DND-41 (cell line): ENCODE data around the gene FAM72D.
"Not testable (repeated sequence)": the region's sequence is repeated elsewhere in the genome, so short reads cannot be mapped to it uniquely, and the experiment has no call there.

Experiments used
- ATAC-seq: fragments of 200-7000 bp; cut with Tn5 transposase; 3 replicates; pipeline ENCODE4 v1.9.1; 2021; ENCODE audit warnings: low read depth; ENCODE audit not compliant: insufficient read depth
- DNase-seq: peaks from one replicate; pipeline ENCODE4 v3.0.0-alpha.2; 2020
- H2AFZ ChIP-seq: 2 replicates; pipeline ENCODE4 v1.6.0; 2012; ENCODE audit warnings: low read depth, low read length
- H3K27ac ChIP-seq: 2 replicates; pipeline ENCODE4 v1.5.1; 2012; ENCODE audit warnings: low read length, inconsistent platforms
- H3K27me3 ChIP-seq: fragments of 200-600 bp; sonication (generic); 2 replicates; pipeline ENCODE4 v1.6.0; 2012; ENCODE audit warnings: low read length, mild to moderate bottlenecking, inconsistent platforms; ENCODE audit not compliant: insufficient read depth, poor library complexity
- H3K36me3 ChIP-seq: 2 replicates; pipeline ENCODE4 v1.5.1; 2012; ENCODE audit warnings: low read length, inconsistent platforms; ENCODE audit not compliant: insufficient read depth
- H3K4me1 ChIP-seq: 2 replicates; pipeline ENCODE4 v1.5.1; 2012; ENCODE audit warnings: mild to moderate bottlenecking, low read length; ENCODE audit not compliant: insufficient read depth
- H3K4me2 ChIP-seq: 2 replicates; pipeline ENCODE4 v1.6.0; 2012; ENCODE audit warnings: mild to moderate bottlenecking, moderate library complexity, low read length, inconsistent platforms; ENCODE audit not compliant: insufficient read depth
- H3K4me3 ChIP-seq, 2 experiments: fragments of 200-600 bp in 1 of 2; shearing (Covaris generic) in 1 of 2; 2 replicates each; pipeline ENCODE4 v1.5.1; 2012 to 2016; ENCODE audit warnings: inconsistent platforms in 2 of 2, low read length in 2 of 2, mild to moderate bottlenecking in 2 of 2, low read depth in 1 of 2, moderate library complexity in 1 of 2
- H3K79me2 ChIP-seq: 2 replicates; pipeline ENCODE4 v1.6.0; 2012; ENCODE audit warnings: low read length, inconsistent platforms; ENCODE audit not compliant: insufficient read depth
- H3K9ac ChIP-seq: 2 replicates; pipeline ENCODE4 v1.6.0; 2012; ENCODE audit warnings: low read depth, mild to moderate bottlenecking, inconsistent platforms, low read length, moderate library complexity
- H3K9me3 ChIP-seq: 2 replicates; pipeline ENCODE4 v1.5.1; 2012; ENCODE audit warnings: low read length, moderate library complexity, mild to moderate bottlenecking, inconsistent platforms; ENCODE audit not compliant: insufficient read depth, severe bottlenecking
- H4K20me1 ChIP-seq: 2 replicates; pipeline ENCODE4 v1.6.0; 2012; ENCODE audit warnings: low read length; ENCODE audit not compliant: insufficient read depth

The FAM72D gene

GRCh38 chr1:145095284-145096057 is at the start of gene FAM72D, which contains the start of gene SRGAP2B:
Gene FAM72D (plus strand): TSS chr1:145095974. CDS start chr1:145096848, 874 bp downstream.
Gene SRGAP2B (minus strand): TSS chr1:145095328. CDS start chr1:145092901, 2,427 bp downstream.
- not testable (repeated sequence) for H3K9me3 ChIP-seq, H3K9ac ChIP-seq, H3K79me2 ChIP-seq, H2AFZ ChIP-seq, H3K4me1 ChIP-seq, DNase-seq, H3K36me3 ChIP-seq, H3K27me3 ChIP-seq, H4K20me1 ChIP-seq, H3K27ac ChIP-seq
- Histone ChIP-seq H3K4me2 (peak within 1 kb of the TSS; percentile 49), H3K4me3 (peak within 1 kb of the TSS in 1 of 2 experiments; percentile 58; a peak in 2 of 4 replicates)
- peak; percentile 83 for ATAC-seq

- not testable (repeated sequence) for H3K9me3 ChIP-seq, H3K4me3 ChIP-seq, H3K27me3 ChIP-seq, H4K20me1 ChIP-seq, H3K4me1 ChIP-seq, DNase-seq, H3K4me2 ChIP-seq, H3K79me2 ChIP-seq, H3K9ac ChIP-seq, H3K27ac ChIP-seq, H2AFZ ChIP-seq, H3K36me3 ChIP-seq
- ATAC-seq, result peak; percentile 41; the same call in 1 of the 3 replicates
Measured at GRCh38 chr1:145047553-145047952, 48.2 kb upstream of the FAM72D start.

- DNase-seq, H3K9ac ChIP-seq, H4K20me1 ChIP-seq, H2AFZ ChIP-seq, H3K79me2 ChIP-seq, H3K4me3 ChIP-seq, H3K9me3 ChIP-seq, H3K27ac ChIP-seq, H3K27me3 ChIP-seq, H3K4me2 ChIP-seq, H3K4me1 ChIP-seq, H3K36me3 ChIP-seq, ATAC-seq: not testable (repeated sequence)
Measured at GRCh38 chr1:145048181-145048856, 47.5 kb upstream of the FAM72D start.

DNA sequence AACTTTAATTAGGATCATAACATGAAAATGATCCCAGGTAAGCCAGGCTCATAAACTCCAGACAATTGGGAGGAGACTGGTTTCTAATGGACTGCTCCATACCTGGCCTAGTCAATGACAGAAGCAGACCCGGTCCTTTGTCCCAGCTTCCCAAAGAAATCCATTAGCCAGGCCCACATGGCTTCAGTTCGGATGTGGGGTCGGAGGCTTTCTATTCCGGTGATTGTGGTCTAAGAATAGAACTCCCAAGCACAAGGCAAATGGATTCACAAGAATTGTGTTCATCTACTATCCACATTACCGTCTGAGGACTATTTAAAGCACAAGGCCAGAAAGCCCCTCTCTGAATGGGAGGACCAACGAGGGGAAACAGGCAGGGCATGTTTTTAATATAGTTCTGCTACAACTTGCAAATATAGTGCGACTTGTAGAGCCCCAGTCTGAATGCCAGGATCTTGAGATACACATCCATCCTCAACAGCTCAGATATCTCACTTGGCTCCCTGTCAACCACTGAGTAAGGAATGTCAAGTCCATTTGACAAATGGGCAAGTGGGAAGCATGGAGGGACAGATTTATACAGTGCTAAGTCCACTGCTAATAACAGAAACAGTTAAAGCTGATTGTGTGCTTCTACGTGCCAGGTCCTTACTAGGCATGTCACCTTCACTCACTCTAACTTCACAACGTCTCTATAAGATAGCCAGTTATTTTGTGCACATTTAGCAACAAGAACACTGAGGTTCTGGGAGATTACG is 43.6 kb upstream of the FAM72D start:
- H3K4me3 ChIP-seq, H4K20me1 ChIP-seq, H3K9ac ChIP-seq, H3K27ac ChIP-seq, DNase-seq, H3K27me3 ChIP-seq, H3K79me2 ChIP-seq, H3K36me3 ChIP-seq, H3K9me3 ChIP-seq, H3K4me2 ChIP-seq, H2AFZ ChIP-seq, H3K4me1 ChIP-seq, ATAC-seq: not testable (repeated sequence)

GRCh38 chr1:145053428-145053827 is 42.3 kb upstream of the FAM72D start:
- not testable (repeated sequence) for H3K4me1 ChIP-seq, H2AFZ ChIP-seq, H3K9me3 ChIP-seq, H3K36me3 ChIP-seq, H3K4me3 ChIP-seq, H3K9ac ChIP-seq, DNase-seq, H3K27ac ChIP-seq, H3K79me2 ChIP-seq, H3K27me3 ChIP-seq, H4K20me1 ChIP-seq, ATAC-seq, H3K4me2 ChIP-seq

GRCh38 chr1:145055217-145055760 is 40.5 kb upstream of the FAM72D start:
- DNase-seq, H3K4me1 ChIP-seq, H3K36me3 ChIP-seq, H4K20me1 ChIP-seq, H3K79me2 ChIP-seq, H2AFZ ChIP-seq, H3K27me3 ChIP-seq, H3K4me2 ChIP-seq, H3K4me3 ChIP-seq, ATAC-seq, H3K27ac ChIP-seq, H3K9me3 ChIP-seq, H3K9ac ChIP-seq: not testable (repeated sequence)

- not testable (repeated sequence) for ATAC-seq, H3K27me3 ChIP-seq, H3K4me1 ChIP-seq
Measured at GRCh38 chr1:145058184-145058583, 37.6 kb upstream of the FAM72D start.

More at GRCh38 chr1:145058184-145058583, 37.6 kb upstream of the FAM72D start:
- not testable (repeated sequence) for H3K36me3 ChIP-seq, H3K27ac ChIP-seq, H3K9ac ChIP-seq, H2AFZ ChIP-seq, H3K9me3 ChIP-seq, H4K20me1 ChIP-seq, H3K79me2 ChIP-seq, H3K4me3 ChIP-seq, DNase-seq, H3K4me2 ChIP-seq
